GM10248 (cell line): ENCODE measurements around the gene CACNG4.

Experiments
- CTCF ChIA-PET: fragments of 300-600 bp; sonication (Branson Sonifier 250); formaldehyde crosslinking; extraction: SDS; loops from one replicate; lab custom pipeline; 2021; ENCODE audit warnings: antibody characterized with exemption; lab: Yijun Ruan, JAX
- POLR2A ChIA-PET: fragments of 350-650 bp; sonication (Branson Sonifier 250); formaldehyde crosslinking; extraction: SDS; loops from one replicate; lab custom pipeline; 2020; ENCODE audit warnings: antibody characterized with exemption; lab: Yijun Ruan, JAX
- DNase-seq: peaks from one replicate; pipeline ENCODE4 v3.0.0; 2012; ENCODE audit errors: extremely low spot score
- TF ChIP-seq, protein P1 (sequence below): IDR thresholded peaks from 2 replicates; pipeline ENCODE4 v1.5.1; 2012; ENCODE audit warnings: mild to moderate bottlenecking, low read depth; ENCODE audit errors: extremely low read depth, missing control alignments, control extremely low read depth

The CACNG4 gene

GRCh38 chr17:66941773-66942450 is 22.6 kb upstream of the CACNG4 start:
- DNase-seq: no peak
- ChIA-PET POLR2A (no interaction called here), CTCF (no interaction called here)
- TF ChIP-seq, protein P1, sequence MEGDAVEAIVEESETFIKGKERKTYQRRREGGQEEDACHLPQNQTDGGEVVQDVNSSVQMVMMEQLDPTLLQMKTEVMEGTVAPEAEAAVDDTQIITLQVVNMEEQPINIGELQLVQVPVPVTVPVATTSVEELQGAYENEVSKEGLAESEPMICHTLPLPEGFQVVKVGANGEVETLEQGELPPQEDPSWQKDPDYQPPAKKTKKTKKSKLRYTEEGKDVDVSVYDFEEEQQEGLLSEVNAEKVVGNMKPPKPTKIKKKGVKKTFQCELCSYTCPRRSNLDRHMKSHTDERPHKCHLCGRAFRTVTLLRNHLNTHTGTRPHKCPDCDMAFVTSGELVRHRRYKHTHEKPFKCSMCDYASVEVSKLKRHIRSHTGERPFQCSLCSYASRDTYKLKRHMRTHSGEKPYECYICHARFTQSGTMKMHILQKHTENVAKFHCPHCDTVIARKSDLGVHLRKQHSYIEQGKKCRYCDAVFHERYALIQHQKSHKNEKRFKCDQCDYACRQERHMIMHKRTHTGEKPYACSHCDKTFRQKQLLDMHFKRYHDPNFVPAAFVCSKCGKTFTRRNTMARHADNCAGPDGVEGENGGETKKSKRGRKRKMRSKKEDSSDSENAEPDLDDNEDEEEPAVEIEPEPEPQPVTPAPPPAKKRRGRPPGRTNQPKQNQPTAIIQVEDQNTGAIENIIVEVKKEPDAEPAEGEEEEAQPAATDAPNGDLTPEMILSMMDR: no peak

- TF ChIP-seq, protein P1: no peak
- ChIA-PET CTCF (no interaction called here), POLR2A (no interaction called here)
- no peak for DNase-seq
These were observed 21.8 kb upstream of the CACNG4 start for GRCh38 chr17:66942451-66943264.

DNA sequence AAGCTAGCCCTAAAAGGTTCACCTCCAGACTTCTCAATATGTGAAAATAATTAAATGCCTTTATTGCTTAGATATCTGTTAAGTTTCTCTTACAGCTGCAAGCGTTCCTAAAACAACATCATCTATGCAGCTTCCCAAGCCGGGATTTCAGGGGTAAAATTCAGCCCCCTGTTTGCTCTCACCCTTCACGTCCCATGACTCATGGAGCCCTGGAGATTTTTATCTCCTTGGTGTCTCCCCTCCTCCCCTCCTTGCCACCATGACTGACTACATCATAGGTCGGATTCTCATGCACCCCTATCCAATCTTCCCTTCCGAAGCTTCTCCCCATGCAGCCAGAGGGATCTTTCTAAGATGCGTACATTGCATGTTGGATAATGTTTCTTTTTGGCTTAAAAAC is 21.0 kb upstream of the CACNG4 start:
- POLR2A ChIA-PET: no interaction called here
- CTCF ChIA-PET: no interaction called here
- TF ChIP-seq, protein P1: no peak

GRCh38 chr17:66944351-66945146 is 20.0 kb upstream of the CACNG4 start:
- TF ChIP-seq, protein P1: no peak
- CTCF ChIA-PET: interaction anchor here (1.3 to 1.5 kb wide), 2 partner anchors 10 to 20 kb away, joined by 3 to 5 read pairs; no protein-coding TSS in a partner anchor
- DNase-seq: no peak
- POLR2A ChIA-PET: no interaction called here

More for the DNA sequence above, 21.0 kb upstream of the CACNG4 start:
- no peak for DNase-seq

DNA sequence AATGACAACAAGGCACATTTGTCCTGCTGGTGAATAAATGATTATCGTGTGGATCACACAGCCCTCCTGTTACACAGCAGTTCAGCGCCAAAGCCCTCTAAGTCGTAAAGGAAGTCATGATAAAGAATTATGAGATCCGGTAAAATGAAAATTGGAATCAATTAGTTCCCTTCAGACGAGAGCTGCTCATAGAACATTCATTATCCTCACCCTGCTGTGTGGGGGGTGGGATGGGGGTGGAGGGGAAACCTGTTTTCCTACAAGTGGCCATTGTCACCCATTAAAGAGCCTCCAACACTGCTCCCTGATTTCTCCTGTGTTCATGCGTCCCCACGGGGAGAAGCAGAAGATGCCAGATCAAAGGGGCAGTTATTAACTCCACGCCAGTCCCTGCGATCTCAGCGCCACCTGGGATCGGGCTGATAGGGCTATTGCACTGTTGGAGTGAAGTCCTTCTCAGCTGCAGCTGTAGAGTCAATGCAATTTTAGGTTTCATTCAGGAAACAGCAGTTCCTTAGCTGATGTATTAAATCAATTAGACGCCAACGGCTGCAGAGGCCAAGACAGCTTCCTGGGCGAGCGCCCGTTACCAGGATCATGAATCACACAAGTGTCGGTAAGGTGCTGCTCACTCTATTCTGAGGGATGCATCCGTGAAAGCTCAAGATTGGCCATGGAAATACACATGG is 19.2 kb upstream of the CACNG4 start:
- ChIA-PET POLR2A (no interaction called here), CTCF (interaction anchor here (1.3 to 1.5 kb wide), 2 partner anchors 11 to 20 kb away, joined by 3 to 5 read pairs; no protein-coding TSS in a partner anchor)
- TF ChIP-seq, protein P1: no peak
- DNase-seq: no peak
